Adipocyte (in vitro differentiated cells): ENCODE measurements around the gene MYO1D.
A peak's percentile ranks its signal among the peaks of the same experiment; 100 is the strongest.
"Not testable (repeated sequence)": the region's sequence is repeated elsewhere in the genome, so short reads cannot be mapped to it uniquely, and the experiment has no call there.

Experiments
- DNase-seq: peaks from one replicate; pipeline ENCODE4 v3.0.0-alpha.2; 2015; ENCODE audit warnings: low read depth
- H3K27me3 ChIP-seq: replicated peaks from 2 replicates; pipeline ENCODE4 v1.7.0; 2013; ENCODE audit warnings: mild to moderate bottlenecking, low read length, moderate library complexity; ENCODE audit not compliant: control insufficient read depth, insufficient read depth
- H3K36me3 ChIP-seq: 2 replicates; pipeline ENCODE4 v1.7.0; 2013; ENCODE audit warnings: low read length, mild to moderate bottlenecking, moderate library complexity; ENCODE audit not compliant: control insufficient read depth, insufficient read depth, severe bottlenecking
- H3K4me1 ChIP-seq: 2 replicates; pipeline ENCODE4 v1.7.0; 2013; ENCODE audit warnings: mild to moderate bottlenecking, low read length, moderate library complexity; ENCODE audit not compliant: control insufficient read depth, insufficient read depth
- H3K4me3 ChIP-seq: 2 replicates; pipeline ENCODE4 v1.7.0; 2013; ENCODE audit warnings: mild to moderate bottlenecking, low read length, moderate library complexity
- H3K9ac ChIP-seq: 2 replicates; pipeline ENCODE4 v1.7.0; 2013; ENCODE audit warnings: mild to moderate bottlenecking, low read length, moderate library complexity
- H3K9me3 ChIP-seq: 2 replicates; pipeline ENCODE4 v1.7.0; 2013; ENCODE audit warnings: mild to moderate bottlenecking, low read length, moderate library complexity; ENCODE audit not compliant: control insufficient read depth

Gene MYO1D

GRCh38 chr17:32831223-32831622, 45.7 kb downstream of the MYO1D start:
- no peak overlapping the region for H3K4me3 ChIP-seq
- H3K9me3 ChIP-seq: no peaks in the 10 kb centered on the region
- no peaks in the 10 kb centered on the region for H3K27me3 ChIP-seq
- no peak for DNase-seq
- peaks cover 34% of the 10 kb centered on the region for H3K4me1 ChIP-seq
- H3K9ac ChIP-seq: no peak overlapping the region
- no peaks in the 10 kb centered on the region for H3K36me3 ChIP-seq

- Histone ChIP-seq H3K9me3 (no peaks in the 10 kb centered on the region), H3K9ac (peak overlapping the region; percentile 70), H3K4me3 (peak overlapping the region; percentile 71), H3K36me3 (no peaks in the 10 kb centered on the region), H3K27me3 (no peaks in the 10 kb centered on the region), H3K4me1 (peaks cover 37% of the 10 kb centered on the region)
- DNase-seq: peak; percentile 12
These were observed 48.1 kb downstream of the MYO1D start for GRCh38 chr17:32828822-32829221.

GRCh38 chr17:32827227-32827626, 49.7 kb downstream of the MYO1D start:
- DNase-seq: no peak

GRCh38 chr17:32826076-32826475, 50.8 kb downstream of the MYO1D start:
- H3K36me3 ChIP-seq: no peaks in the 10 kb centered on the region
- H3K4me1 ChIP-seq: peaks cover 44% of the 10 kb centered on the region
- no peaks in the 10 kb centered on the region for H3K9me3 ChIP-seq
- H3K27me3 ChIP-seq: no peaks in the 10 kb centered on the region
- DNase-seq: no peak
- no peak overlapping the region for H3K9ac ChIP-seq
- no peak overlapping the region for H3K4me3 ChIP-seq

More at GRCh38 chr17:32827227-32827626, 49.7 kb downstream of the MYO1D start:
- H3K4me3 ChIP-seq: peak overlapping the region; percentile 71
- H3K36me3 ChIP-seq: no peaks in the 10 kb centered on the region
- no peaks in the 10 kb centered on the region for H3K27me3 ChIP-seq
- H3K9ac ChIP-seq: peak overlapping the region; percentile 70
- peaks cover 44% of the 10 kb centered on the region for H3K4me1 ChIP-seq
- no peaks in the 10 kb centered on the region for H3K9me3 ChIP-seq

GRCh38 chr17:32824334-32824733, 52.6 kb downstream of the MYO1D start:
- Histone ChIP-seq H3K9ac (no peak overlapping the region), H3K9me3 (no peaks in the 10 kb centered on the region), H3K36me3 (no peaks in the 10 kb centered on the region), H3K4me3 (no peak overlapping the region), H3K4me1 (peaks cover 43% of the 10 kb centered on the region), H3K27me3 (no peaks in the 10 kb centered on the region)
- no peak for DNase-seq

GRCh38 chr17:32822996-32823395, 53.9 kb downstream of the MYO1D start:
- peak overlapping the region; percentile 49 for H3K4me3 ChIP-seq
- DNase-seq: no peak

GRCh38 chr17:32821987-32822934, 54.7 kb downstream of the MYO1D start:
- peaks cover 36% of the 10 kb centered on the region for H3K4me1 ChIP-seq
- not testable (repeated sequence) for DNase-seq, H3K36me3 ChIP-seq, H3K27me3 ChIP-seq, H3K9me3 ChIP-seq
- peak overlapping the region; percentile 65 for H3K9ac ChIP-seq
- H3K4me3 ChIP-seq: peak overlapping the region; percentile 49

More at GRCh38 chr17:32822996-32823395, 53.9 kb downstream of the MYO1D start:
- Histone ChIP-seq H3K4me1 (peaks cover 42% of the 10 kb centered on the region), H3K36me3 (no peaks in the 10 kb centered on the region), H3K9me3 (no peaks in the 10 kb centered on the region), H3K27me3 (no peaks in the 10 kb centered on the region), H3K9ac (peak overlapping the region; percentile 65)

GRCh38 chr17:32820440-32820839, 56.5 kb downstream of the MYO1D start:
- no peak for DNase-seq
- H3K36me3 ChIP-seq: no peaks in the 10 kb centered on the region
- H3K9ac ChIP-seq: no peak overlapping the region
- H3K27me3 ChIP-seq: no peaks in the 10 kb centered on the region
- no peaks in the 10 kb centered on the region for H3K9me3 ChIP-seq
- peaks cover 26% of the 10 kb centered on the region for H3K4me1 ChIP-seq
- no peak overlapping the region for H3K4me3 ChIP-seq

GRCh38 chr17:32819787-32820186, 57.1 kb downstream of the MYO1D start:
- Histone ChIP-seq H3K27me3 (no peaks in the 10 kb centered on the region), H3K4me3 (no peak overlapping the region), H3K9ac (no peak overlapping the region), H3K9me3 (no peaks in the 10 kb centered on the region), H3K4me1 (peaks cover 33% of the 10 kb centered on the region), H3K36me3 (no peaks in the 10 kb centered on the region)
- no peak for DNase-seq

- Histone ChIP-seq H3K9me3 (no peaks in the 10 kb centered on the region), H3K9ac (peak overlapping the region; percentile 71), H3K4me1 (peaks cover 35% of the 10 kb centered on the region), H3K27me3 (no peaks in the 10 kb centered on the region), H3K4me3 (peak overlapping the region; percentile 44), H3K36me3 (no peaks in the 10 kb centered on the region)
- no peak for DNase-seq
These were observed 57.9 kb downstream of the MYO1D start for GRCh38 chr17:32819035-32819434.

GRCh38 chr17:32815460-32815859, 61.5 kb downstream of the MYO1D start:
- Histone ChIP-seq H3K9ac (no peak overlapping the region), H3K27me3 (no peaks in the 10 kb centered on the region), H3K36me3 (no peaks in the 10 kb centered on the region), H3K9me3 (no peaks in the 10 kb centered on the region), H3K4me3 (no peak overlapping the region), H3K4me1 (peaks cover 44% of the 10 kb centered on the region)
- DNase-seq: no peak
